ENCODE results near the gene ZBTB12. TPM values are rescaled to one million over a fixed set of nuclear protein-coding genes. Genes with fewer than 3 reads are reported as not detected.
"Not testable (repeated sequence)": the region's sequence is repeated elsewhere in the genome, so short reads cannot be mapped to it uniquely, and the experiment has no call there.

ZBTB12 gene
- total RNA-seq, 2 donors from 2014 or later, result 2.0 to 4.9 TPM

DNA sequence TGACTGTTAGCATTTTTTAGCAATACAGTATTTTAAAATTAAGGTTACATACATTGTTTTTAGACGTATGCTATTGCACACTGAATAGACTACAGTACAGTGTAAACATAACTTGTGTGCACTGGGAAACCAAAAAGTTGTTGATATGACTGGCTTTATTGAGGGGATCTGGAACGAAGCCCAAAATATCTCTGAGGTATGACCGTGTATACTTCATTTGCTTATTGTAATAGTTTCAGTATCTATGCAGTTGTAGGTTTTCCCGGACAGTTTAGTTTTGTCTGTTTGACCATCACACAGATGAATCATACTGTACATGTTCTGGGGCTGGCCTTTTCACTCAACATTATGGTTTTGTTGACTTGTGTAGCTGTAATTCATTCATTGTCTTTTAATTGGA is 6.9 kb upstream of the ZBTB12 start:
- no peak for DNase-seq
- intact Hi-C loops (cut with DNase I), result no loop called here
- no peak overlapping the region for H3K27ac ChIP-seq
- no peak overlapping the region for H3K9ac ChIP-seq (ENCODE audit: low read depth in 2 of 2, low read length in 2 of 2)
- H3K9me3 ChIP-seq, result no peaks in the 10 kb centered on the region
- no peak overlapping the region for H3K4me3 ChIP-seq
- no peaks in the 10 kb centered on the region for H3K27me3 ChIP-seq
- no peaks in the 10 kb centered on the region for H3K36me3 ChIP-seq
- TF ChIP-seq, protein P1, sequence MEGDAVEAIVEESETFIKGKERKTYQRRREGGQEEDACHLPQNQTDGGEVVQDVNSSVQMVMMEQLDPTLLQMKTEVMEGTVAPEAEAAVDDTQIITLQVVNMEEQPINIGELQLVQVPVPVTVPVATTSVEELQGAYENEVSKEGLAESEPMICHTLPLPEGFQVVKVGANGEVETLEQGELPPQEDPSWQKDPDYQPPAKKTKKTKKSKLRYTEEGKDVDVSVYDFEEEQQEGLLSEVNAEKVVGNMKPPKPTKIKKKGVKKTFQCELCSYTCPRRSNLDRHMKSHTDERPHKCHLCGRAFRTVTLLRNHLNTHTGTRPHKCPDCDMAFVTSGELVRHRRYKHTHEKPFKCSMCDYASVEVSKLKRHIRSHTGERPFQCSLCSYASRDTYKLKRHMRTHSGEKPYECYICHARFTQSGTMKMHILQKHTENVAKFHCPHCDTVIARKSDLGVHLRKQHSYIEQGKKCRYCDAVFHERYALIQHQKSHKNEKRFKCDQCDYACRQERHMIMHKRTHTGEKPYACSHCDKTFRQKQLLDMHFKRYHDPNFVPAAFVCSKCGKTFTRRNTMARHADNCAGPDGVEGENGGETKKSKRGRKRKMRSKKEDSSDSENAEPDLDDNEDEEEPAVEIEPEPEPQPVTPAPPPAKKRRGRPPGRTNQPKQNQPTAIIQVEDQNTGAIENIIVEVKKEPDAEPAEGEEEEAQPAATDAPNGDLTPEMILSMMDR (IDR thresholded peaks at IDR 0.05), result no peak
- H3K4me1 ChIP-seq, result no peaks in the 10 kb centered on the region

DNA sequence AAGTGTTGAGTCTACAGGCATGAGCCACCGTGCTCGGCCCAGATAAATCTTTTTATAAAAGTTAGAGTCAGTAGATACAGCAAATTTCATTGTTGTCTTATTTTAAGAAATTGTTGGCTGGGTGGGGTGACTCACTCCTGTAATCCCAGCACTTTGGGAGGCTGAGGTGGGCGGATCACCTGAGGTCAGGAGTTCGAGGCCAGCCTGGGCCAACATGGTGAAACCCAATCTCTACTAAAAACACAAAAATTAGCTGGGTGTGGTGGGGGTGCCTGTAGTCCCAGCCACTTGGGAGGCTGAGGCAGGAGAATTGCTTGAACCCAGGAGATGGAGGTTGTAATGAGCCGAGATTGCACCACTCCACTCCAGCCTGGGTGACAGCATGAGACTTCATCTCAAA is 6.4 kb upstream of the ZBTB12 start:
- H3K4me1 ChIP-seq; H3K4me3 ChIP-seq; H3K36me3 ChIP-seq; intact Hi-C loops (cut with DNase I); DNase-seq; H3K27ac ChIP-seq; H3K9me3 ChIP-seq; H3K9ac ChIP-seq (ENCODE audit: low read depth in 2 of 2, low read length in 2 of 2); H3K27me3 ChIP-seq: not testable (repeated sequence)

DNA sequence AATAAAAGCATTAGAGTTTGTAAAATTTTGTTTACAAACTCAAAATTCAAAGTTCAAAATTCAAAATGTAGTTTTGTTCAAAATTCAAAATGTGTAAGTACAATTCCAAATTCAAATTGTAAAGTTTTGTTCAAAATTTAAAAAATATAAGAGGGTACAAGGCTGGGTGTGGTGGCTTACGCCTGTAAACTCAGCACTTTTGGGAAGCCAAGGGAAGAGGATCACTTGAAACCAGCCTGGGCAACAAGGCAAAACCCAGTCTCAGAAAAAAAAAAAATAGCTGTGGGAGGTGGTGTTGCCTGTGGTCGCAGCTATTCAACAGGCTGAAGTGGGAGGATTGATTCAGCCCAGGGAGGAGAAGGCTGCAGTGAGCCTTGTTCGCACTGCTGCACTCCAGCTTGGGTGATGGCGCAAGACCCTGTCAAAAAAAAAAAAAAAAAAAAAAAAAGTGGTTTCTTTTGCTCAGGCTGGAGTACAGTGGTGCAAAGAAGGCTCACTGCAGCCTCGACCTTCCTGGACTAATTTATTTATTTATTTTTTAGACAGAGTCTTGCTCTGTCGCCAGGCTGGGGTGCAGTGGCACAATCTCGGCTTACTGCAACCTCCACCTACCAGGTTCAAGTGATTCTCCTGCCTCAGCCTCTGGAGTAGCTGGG is 5.4 kb upstream of the ZBTB12 start:
- DNase-seq, result no peak
- no peak overlapping the region for H3K9ac ChIP-seq (ENCODE audit: low read depth in 2 of 2, low read length in 2 of 2)
- TF ChIP-seq, protein P1 (IDR thresholded peaks at IDR 0.05), result no peak
- H3K36me3 ChIP-seq, result no peaks in the 10 kb centered on the region
- H3K27me3 ChIP-seq, result no peaks in the 10 kb centered on the region
- intact Hi-C loops (cut with DNase I), result no loop called here
- H3K4me3 ChIP-seq, result no peak overlapping the region
- no peaks in the 10 kb centered on the region for H3K9me3 ChIP-seq
- H3K27ac ChIP-seq, result no peak overlapping the region
- H3K4me1 ChIP-seq, result no peaks in the 10 kb centered on the region

DNA sequence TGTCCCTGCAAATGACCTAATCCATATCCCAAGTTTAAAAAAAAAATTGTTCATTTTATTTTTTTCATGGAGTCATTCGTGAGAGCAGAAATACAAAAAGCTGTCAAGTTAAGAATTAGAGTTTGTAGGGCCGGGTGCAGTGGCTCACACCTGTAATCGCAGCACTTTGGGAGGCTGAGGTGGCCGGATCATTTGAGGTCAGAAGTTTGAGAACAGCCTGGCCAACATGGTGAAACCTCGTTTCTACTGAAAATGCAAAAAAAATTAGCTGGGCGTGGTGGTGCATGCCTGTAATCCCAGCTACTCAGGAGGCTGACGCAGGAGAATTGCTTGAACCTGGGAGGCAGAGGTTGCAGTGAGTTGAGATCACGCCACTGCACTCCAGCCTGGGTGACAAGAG is 4.8 kb upstream of the ZBTB12 start:
- H3K9me3 ChIP-seq; H3K4me1 ChIP-seq; H3K36me3 ChIP-seq; H3K27ac ChIP-seq; DNase-seq; H3K27me3 ChIP-seq; H3K4me3 ChIP-seq; intact Hi-C loops (cut with DNase I); H3K9ac ChIP-seq (ENCODE audit: low read depth in 2 of 2, low read length in 2 of 2): not testable (repeated sequence)

DNA sequence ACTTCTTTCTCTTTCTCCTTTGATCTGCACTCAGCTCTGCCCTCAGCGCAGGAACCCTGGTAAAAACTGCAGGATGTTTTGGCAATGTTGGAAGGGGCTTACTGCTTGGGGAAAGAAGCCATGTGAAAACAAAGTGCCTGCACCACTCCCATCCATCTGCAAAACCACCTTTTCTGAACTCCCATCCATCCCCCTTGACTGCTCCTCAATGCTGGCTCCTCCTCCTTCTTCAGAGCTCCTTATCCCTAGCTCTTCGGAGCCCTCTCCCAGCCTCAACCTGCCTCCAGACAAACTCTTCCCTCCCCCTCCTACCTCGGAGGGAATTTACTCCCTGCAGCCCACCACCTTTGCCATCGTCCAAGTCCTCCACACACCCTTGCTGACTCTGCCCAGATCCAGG is 4.2 kb upstream of the ZBTB12 start:
- H3K4me1 ChIP-seq, result no peaks in the 10 kb centered on the region
- H3K27me3 ChIP-seq, result no peaks in the 10 kb centered on the region
- H3K27ac ChIP-seq, result no peak overlapping the region
- TF ChIP-seq, protein P1 (IDR thresholded peaks at IDR 0.05), result no peak
- no peak overlapping the region for H3K9ac ChIP-seq (ENCODE audit: low read depth in 2 of 2, low read length in 2 of 2)
- no peaks in the 10 kb centered on the region for H3K9me3 ChIP-seq
- no peak overlapping the region for H3K4me3 ChIP-seq
- no peaks in the 10 kb centered on the region for H3K36me3 ChIP-seq
- intact Hi-C loops (cut with DNase I), result no loop called here
- DNase-seq, result no peak

DNA sequence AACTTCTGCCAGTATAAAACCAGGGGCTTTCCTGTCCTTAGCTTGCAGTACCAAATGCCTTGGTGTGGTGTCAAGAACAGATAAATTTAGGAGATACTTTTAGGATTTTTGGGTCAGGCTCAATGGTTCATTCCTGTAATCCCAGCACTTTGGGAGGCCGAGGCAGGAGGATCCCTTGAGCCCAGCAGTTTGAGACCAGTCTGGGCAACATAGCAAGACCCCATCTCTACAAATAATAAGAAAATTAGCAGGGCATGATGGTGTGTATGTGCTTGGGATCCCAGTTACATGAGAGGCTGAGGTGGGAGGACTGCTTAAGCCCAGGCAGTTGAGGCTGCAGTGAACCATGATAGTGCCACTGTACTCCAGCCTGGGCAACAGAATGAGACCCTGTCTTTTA is 3.2 kb upstream of the ZBTB12 start:
- no peak for DNase-seq
- no peaks in the 10 kb centered on the region for H3K4me1 ChIP-seq
- H3K4me3 ChIP-seq, result no peak overlapping the region
- H3K9me3 ChIP-seq, result no peaks in the 10 kb centered on the region
- H3K9ac ChIP-seq (ENCODE audit: low read depth in 2 of 2, low read length in 2 of 2), result no peak overlapping the region
- TF ChIP-seq, protein P1 (IDR thresholded peaks at IDR 0.05), result no peak
- H3K27ac ChIP-seq, result no peak overlapping the region
- intact Hi-C loops (cut with DNase I), result no loop called here
- H3K36me3 ChIP-seq, result no peaks in the 10 kb centered on the region
- no peaks in the 10 kb centered on the region for H3K27me3 ChIP-seq

All from colonic mucosa (tissue), 4 donors.